AG09309 (cell line): ENCODE results near the gene MPZ.
"Not testable (repeated sequence)": the region's sequence is repeated elsewhere in the genome, so short reads cannot be mapped to it uniquely, and the experiment has no call there.

Experiments used
- DNase-seq: peaks from one replicate; pipeline ENCODE4 v3.0.0-alpha.2; 2010; ENCODE audit warnings: low read depth
- H3K4me3 ChIP-seq: 2 replicates; pipeline ENCODE4 v1.5.1; 2011; ENCODE audit warnings: mild to moderate bottlenecking, low read depth, low read length, moderate library complexity; ENCODE audit not compliant: control insufficient read depth
- CTCF ChIP-seq: IDR thresholded peaks from 2 replicates; pipeline ENCODE4 v1.5.1; 2011; ENCODE audit warnings: mild to moderate bottlenecking, low read depth, low read length, inconsistent platforms; ENCODE audit not compliant: insufficient read depth, control insufficient read depth; ENCODE audit errors: missing control alignments

The MPZ gene

DNA sequence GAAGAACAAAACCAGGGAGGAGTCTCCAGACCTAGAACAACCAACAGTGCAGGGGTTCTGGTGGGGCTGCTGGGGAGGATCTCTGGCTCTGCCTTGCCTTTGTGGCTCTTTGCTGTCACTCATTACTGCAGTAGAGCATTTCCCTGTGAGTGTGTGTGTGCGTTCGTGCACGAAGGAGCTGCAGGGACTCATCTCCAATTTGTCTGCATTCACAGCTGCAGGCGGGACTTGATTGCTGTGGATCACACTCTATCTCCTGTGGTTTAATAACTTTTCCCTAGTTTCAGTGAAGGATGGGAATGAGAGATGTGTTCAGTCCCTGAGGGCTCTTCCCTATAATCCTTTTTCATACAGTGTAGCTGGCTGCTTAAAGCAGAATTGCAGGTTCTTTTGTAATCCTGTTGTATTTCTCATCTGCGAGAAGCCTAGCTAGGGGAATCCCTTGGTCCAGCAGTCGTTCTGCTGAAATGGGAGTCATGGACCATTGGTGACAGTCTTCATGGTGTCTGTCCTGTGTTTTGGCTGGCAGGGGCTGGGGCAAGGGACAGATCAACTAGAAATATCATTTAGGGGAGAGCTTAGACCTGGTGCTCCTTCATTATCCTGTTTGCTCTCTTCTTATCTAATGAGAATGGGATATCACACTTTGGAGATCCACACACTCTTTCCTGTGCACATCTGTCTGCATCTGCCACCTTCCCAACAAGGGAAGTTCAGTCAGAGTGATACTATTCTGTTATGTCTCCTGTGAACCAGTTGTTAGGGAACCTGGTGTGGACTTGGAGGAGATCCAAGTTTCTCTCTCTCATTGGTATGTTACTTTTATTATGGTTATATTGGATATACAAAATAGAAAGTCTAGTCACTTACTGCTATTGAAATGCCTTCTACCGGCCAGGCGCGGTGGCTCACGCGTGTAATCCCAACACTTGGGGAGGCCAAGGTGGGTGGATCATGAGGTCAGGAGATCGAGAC is 48.2 kb downstream of the MPZ start:
- H3K4me3 ChIP-seq = no peak overlapping the region
- TF ChIP-seq CTCF = no peak
- no peak for DNase-seq

- H3K4me3 ChIP-seq = no peak overlapping the region
- DNase-seq = no peak
Measured at GRCh38 chr1:161260376-161261260, 49.1 kb downstream of the MPZ start.

GRCh38 chr1:161259765-161260164 is 50.0 kb downstream of the MPZ start:
- no peak for TF ChIP-seq CTCF
- H3K4me3 ChIP-seq = no peak overlapping the region

More at GRCh38 chr1:161260376-161261260, 49.1 kb downstream of the MPZ start:
- no peak for TF ChIP-seq CTCF

GRCh38 chr1:161259345-161259702 is 50.4 kb downstream of the MPZ start:
- H3K4me3 ChIP-seq = no peak overlapping the region
- no peak for TF ChIP-seq CTCF

More at GRCh38 chr1:161259765-161260164, 50.0 kb downstream of the MPZ start:
- DNase-seq = no peak

GRCh38 chr1:161258439-161259344 is 51.1 kb downstream of the MPZ start, which contains the start of gene PCP4L1:
Gene PCP4L1, plus strand, starts transcription at chr1:161258745. Its CDS starts 230 bp downstream, at chr1:161258975.
- H3K4me3 ChIP-seq = peak within 1 kb of the TSS; percentile 43
- no peak for DNase-seq
- no peak for TF ChIP-seq CTCF

More at GRCh38 chr1:161259345-161259702, 50.4 kb downstream of the MPZ start:
- DNase-seq = no peak

GRCh38 chr1:161257109-161257508 is 52.7 kb downstream of the MPZ start:
- H3K4me3 ChIP-seq, DNase-seq: not testable (repeated sequence)

DNA sequence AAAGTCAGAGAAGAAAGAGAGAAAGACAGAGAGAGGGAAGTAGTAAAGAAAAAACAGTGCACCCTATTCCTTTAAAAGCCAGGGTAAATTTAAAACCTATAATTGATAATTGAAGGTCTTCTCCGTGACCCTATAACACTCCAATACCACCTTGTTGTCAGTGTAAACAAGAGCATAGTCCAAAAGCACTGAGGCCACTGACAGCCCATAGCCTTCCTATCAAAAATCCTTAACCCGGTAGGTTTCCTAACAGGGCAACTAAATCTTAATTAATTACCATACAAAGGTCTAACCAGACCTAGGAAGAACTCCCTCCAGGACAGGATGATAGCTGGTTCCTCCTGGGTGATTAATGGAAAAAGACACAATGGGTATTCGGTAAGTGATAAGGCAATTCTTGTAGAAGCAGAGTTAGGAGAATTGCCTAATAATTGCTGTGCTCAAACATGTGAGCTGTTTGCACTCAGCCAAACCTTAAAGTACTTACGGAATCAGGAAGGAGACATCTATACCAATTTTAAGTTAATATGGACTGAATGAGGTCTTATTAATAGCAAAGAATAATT is 53.7 kb downstream of the MPZ start:
- not testable (repeated sequence) for H3K4me3 ChIP-seq, DNase-seq

GRCh38 chr1:161255302-161255701 is 54.5 kb downstream of the MPZ start:
- not testable (repeated sequence) for DNase-seq, H3K4me3 ChIP-seq
